ACC112 (cell line): Measurements from ENCODE around the gene ELK3.
A peak's percentile ranks its signal among the peaks of the same experiment; 100 is the strongest.

ENCODE experiments used
- H2AFZ ChIP-seq: fragments of 200-600 bp; sonication (generic); one replicate; pipeline ENCODE4 v1.6.0; 2017; ENCODE audit warnings: antibody characterized with exemption, low read length; ENCODE audit not compliant: unreplicated experiment
- H3K27ac ChIP-seq: fragments of 200-600 bp; sonication (generic); 2 replicates; pipeline ENCODE4 v1.5.1; 2014; ENCODE audit warnings: low read depth, mild to moderate bottlenecking, antibody characterized with exemption, low read length, moderate library complexity
- H3K27me3 ChIP-seq: fragments of 200-600 bp; sonication (generic); 2 replicates; pipeline ENCODE4 v1.6.1; 2014; ENCODE audit warnings: mild to moderate bottlenecking, antibody characterized with exemption, low read length, moderate library complexity, mixed read lengths; ENCODE audit not compliant: insufficient read depth
- H3K36me3 ChIP-seq: fragments of 200-600 bp; sonication (generic); 2 replicates; pipeline ENCODE4 v1.6.1; 2016; ENCODE audit warnings: mild to moderate bottlenecking, antibody characterized with exemption, low read length, moderate library complexity, mixed read lengths; ENCODE audit not compliant: insufficient read depth
- H3K4me1 ChIP-seq: fragments of 200-600 bp; sonication (generic); one replicate; pipeline ENCODE4 v1.6.1; 2016; ENCODE audit warnings: low read length, mixed read lengths; ENCODE audit not compliant: insufficient read depth, unreplicated experiment, control insufficient read depth
- H3K4me3 ChIP-seq: fragments of 200-600 bp; sonication (generic); 2 replicates; pipeline ENCODE4 v1.5.1; 2014; ENCODE audit warnings: mild to moderate bottlenecking, low read depth, low read length
- H3K79me2 ChIP-seq: fragments of 200-600 bp; sonication (generic); one replicate; pipeline ENCODE4 v1.6.0; 2016; ENCODE audit warnings: low read length; ENCODE audit not compliant: control insufficient read depth, unreplicated experiment, insufficient read depth

Gene ELK3

DNA sequence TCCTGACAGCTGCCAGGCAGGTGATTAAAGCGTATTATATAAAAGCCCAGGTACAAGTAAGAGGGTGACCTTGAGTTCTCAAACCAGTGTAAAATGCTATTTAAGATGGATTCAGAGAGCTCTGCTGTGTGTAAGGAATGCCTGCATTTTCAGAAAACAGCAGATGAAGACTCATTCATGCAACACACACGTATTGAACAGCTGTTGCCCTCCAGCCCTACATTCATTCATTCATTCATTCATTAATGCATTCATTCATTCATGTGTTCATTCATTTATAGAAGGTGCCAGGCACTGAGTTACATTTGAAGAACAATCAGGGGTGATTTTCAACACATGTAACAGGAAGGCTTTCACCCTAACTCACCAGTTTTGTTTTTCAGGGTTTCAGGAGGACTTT, 27.4 kb upstream of the ELK3 start:
- no peak overlapping the region for H3K4me3 ChIP-seq
- no peaks in the 10 kb centered on the region for H3K79me2 ChIP-seq

DNA sequence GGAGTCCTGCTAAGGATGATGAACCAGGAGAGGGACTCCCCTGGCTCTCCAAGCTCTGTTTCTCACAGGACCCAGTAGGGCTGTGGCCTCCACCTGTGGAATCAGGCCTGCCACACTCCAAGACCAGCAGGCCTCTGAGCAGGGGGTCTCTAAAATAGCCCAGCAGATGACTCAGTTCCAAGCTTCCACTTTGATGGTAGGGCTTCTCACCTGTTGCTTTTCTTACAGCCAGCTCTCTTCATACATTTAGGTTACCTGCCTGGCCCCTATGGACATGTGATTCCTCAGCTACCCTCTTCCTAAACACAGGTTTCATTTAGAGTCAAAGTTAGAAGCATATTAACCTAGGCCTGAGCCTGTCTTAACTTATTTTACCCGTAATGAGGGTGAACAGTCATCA, 26.7 kb upstream of the ELK3 start:
- Histone ChIP-seq H3K79me2 (no peaks in the 10 kb centered on the region), H3K27ac (no peak overlapping the region), H3K4me3 (no peak overlapping the region), H3K36me3 (no peaks in the 10 kb centered on the region), H3K4me1 (no peaks in the 10 kb centered on the region), H3K27me3 (no peaks in the 10 kb centered on the region), H2AFZ (no peak overlapping the region)

More for the DNA sequence above, 27.4 kb upstream of the ELK3 start:
- Histone ChIP-seq H3K27ac (no peak overlapping the region), H3K36me3 (no peaks in the 10 kb centered on the region), H3K4me1 (no peaks in the 10 kb centered on the region), H3K27me3 (no peaks in the 10 kb centered on the region), H2AFZ (no peak overlapping the region)

DNA sequence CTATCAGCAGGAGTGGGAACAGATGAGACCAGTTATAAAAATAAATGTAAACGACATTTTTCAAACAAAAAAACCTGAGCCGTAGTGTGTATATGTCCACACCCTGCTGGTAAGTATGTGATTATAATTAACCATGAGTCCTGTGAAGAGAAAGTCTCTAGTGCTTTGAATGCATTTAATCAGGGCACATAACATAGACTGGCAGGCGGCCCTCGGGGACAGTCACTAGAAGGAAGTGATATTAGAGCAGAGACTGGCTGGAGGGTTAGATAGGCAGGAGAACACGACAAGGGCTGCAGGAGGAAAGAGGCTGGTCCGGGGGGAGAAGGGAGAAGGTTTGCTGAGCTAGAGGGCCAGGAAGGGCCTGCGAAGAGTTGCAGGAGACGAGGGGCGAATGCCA, 23.8 kb upstream of the ELK3 start:
- Histone ChIP-seq H3K79me2 (no peaks in the 10 kb centered on the region), H3K36me3 (no peaks in the 10 kb centered on the region), H3K27ac (no peak overlapping the region), H3K4me1 (no peaks in the 10 kb centered on the region), H2AFZ (no peak overlapping the region), H3K27me3 (no peaks in the 10 kb centered on the region), H3K4me3 (no peak overlapping the region)

- no peaks in the 10 kb centered on the region for H3K36me3 ChIP-seq
- no peaks in the 10 kb centered on the region for H3K79me2 ChIP-seq
- H3K27ac ChIP-seq = no peak overlapping the region
- H3K4me1 ChIP-seq = no peaks in the 10 kb centered on the region
- H2AFZ ChIP-seq = no peak overlapping the region
- no peaks in the 10 kb centered on the region for H3K27me3 ChIP-seq
- no peak overlapping the region for H3K4me3 ChIP-seq
Observed at GRCh38 chr12:96170762-96171161, 23.4 kb upstream of the ELK3 start.

DNA sequence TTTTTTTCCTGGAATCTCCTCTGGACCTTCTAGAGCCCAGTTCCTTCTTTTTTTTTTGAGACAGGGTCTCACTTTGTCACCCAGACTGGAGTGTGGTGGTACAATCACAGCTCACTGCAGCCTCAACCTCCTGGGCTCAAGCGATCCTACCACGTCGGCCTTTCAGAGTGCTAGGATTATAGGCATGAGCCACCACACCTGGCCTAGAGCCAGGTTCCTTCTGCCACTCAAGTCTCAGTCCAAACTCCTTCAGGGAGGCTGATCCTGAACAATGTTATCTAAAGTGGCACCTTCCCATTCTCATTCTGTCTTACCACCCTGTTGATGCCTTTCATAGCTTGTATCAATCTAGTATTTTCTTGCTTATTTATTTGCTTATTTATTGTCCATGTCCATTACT, 22.3 kb upstream of the ELK3 start:
- Histone ChIP-seq H3K4me3 (no peak overlapping the region), H3K27me3 (no peaks in the 10 kb centered on the region), H3K27ac (no peak overlapping the region), H3K79me2 (no peaks in the 10 kb centered on the region), H3K4me1 (peaks cover 5% of the 10 kb centered on the region), H2AFZ (no peak overlapping the region), H3K36me3 (no peaks in the 10 kb centered on the region; the same call in 1 of the 2 replicates)

DNA sequence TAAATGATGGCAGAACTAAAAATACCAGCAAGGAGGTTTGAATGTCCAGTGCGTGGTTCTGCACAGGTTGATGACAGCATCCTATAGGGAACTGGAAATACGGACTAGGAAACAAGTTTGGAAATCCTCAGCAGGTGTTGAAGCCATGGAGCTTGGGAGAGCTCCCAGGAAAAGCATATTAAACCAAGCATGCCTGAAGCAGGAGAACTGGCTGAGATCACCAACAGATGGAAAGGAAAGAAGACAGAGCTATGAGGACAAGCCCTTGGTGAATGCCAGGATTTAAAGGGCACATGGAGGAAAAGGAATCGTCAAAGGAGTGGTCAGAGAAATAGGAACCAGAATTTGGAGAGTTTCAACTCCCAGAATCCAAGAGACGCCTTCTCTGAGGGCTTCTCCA, 21.2 kb upstream of the ELK3 start:
- no peak overlapping the region for H2AFZ ChIP-seq
- H3K4me3 ChIP-seq = no peak overlapping the region
- H3K27me3 ChIP-seq = no peaks in the 10 kb centered on the region
- no peaks in the 10 kb centered on the region for H3K79me2 ChIP-seq
- H3K27ac ChIP-seq = no peak overlapping the region
- H3K4me1 ChIP-seq = peaks cover 13% of the 10 kb centered on the region
- no peaks in the 10 kb centered on the region; the same call in 1 of the 2 replicates for H3K36me3 ChIP-seq

DNA sequence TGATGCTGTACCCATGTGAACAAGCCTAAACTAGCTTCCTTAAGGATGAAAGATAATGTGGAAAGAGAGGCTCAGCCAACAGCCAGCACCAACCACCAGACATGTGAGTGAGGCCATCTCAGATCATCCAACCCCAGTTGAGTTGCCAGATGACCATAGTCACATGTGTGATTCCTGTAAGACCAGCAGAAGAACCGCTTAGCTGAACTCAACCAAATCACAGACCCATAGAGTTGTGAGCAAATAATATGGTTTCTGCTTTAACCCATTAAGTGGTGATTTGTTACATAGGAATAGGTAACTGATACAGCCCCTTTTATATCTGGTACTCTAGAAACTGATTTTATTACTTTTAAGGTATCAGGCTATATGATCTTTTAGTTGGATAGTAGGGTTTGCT, 17.6 kb upstream of the ELK3 start:
- Histone ChIP-seq H3K4me3 (no peak overlapping the region), H3K4me1 (peaks cover 13% of the 10 kb centered on the region), H3K27ac (peak overlapping the region; percentile 73), H2AFZ (peak overlapping the region; percentile 21), H3K27me3 (no peaks in the 10 kb centered on the region), H3K79me2 (no peaks in the 10 kb centered on the region), H3K36me3 (no peaks in the 10 kb centered on the region; the same call in 1 of the 2 replicates)

DNA sequence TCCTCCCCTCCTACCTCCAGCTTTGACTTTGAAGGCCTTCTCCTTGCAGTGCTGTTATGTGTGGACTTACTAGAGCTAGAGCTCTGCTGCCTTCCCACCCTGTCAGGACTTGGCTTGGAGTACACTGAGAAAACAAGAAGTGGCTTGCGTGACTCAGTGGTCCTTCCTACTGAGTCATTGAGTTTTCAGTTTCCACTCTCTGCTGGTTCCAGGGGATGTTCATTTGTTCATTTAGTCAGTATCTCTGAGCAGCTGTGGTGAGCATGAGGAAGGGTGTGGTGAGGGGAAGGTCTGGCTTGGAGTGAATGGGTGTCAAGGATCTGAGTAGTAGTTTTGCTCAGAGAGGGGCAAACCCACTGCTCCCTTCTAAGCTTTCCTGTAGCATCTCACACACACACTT, 17.2 kb upstream of the ELK3 start:
- peak overlapping the region; percentile 73 for H3K27ac ChIP-seq
- H3K4me1 ChIP-seq = peaks cover 13% of the 10 kb centered on the region

DNA sequence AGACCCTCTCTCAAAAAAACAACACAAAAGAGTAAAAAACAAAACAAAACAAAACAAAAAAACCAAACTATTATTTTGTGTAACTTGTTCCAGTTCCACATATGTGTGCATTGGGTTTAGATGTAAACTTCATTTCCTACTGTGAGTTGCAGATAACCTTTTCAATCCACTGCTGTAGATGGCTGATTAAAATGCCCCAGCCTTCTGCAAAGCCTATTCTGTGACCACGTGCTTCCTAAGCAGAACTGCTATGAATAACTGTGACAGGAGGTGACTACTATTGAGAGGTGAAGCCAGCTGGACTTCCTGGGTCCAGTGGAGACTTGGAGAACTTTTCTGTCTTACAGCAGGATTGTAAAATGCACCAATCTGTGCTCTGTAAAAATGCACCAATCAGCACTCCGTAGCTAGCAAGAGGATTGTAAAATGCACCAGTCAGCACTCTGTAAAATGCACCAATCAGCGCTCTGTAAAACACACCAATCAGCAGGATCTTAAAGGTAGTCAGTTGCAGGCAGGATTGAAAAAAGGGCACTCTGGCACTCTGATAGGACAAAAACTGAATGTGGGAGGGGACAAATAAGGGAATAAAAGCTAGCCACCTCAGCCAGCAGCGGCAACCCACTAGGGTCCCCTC, 10.3 kb upstream of the ELK3 start:
- Histone ChIP-seq H3K4me1 (peaks cover 4% of the 10 kb centered on the region), H2AFZ (no peak overlapping the region), H3K27ac (no peak overlapping the region), H3K27me3 (no peaks in the 10 kb centered on the region), H3K4me3 (no peak overlapping the region), H3K36me3 (no peaks in the 10 kb centered on the region), H3K79me2 (no peaks in the 10 kb centered on the region)

More for the DNA sequence above, 17.2 kb upstream of the ELK3 start:
- Histone ChIP-seq H3K36me3 (no peaks in the 10 kb centered on the region; the same call in 1 of the 2 replicates), H3K79me2 (no peaks in the 10 kb centered on the region), H3K4me3 (no peak overlapping the region), H3K27me3 (no peaks in the 10 kb centered on the region), H2AFZ (peak overlapping the region; percentile 21)

GRCh38 chr12:96185914-96186313, 8.3 kb upstream of the ELK3 start:
- Histone ChIP-seq H3K4me3 (no peak overlapping the region), H3K4me1 (peaks cover 4% of the 10 kb centered on the region), H3K27ac (no peak overlapping the region), H3K27me3 (no peaks in the 10 kb centered on the region), H2AFZ (no peak overlapping the region), H3K79me2 (no peaks in the 10 kb centered on the region), H3K36me3 (no peaks in the 10 kb centered on the region)

DNA sequence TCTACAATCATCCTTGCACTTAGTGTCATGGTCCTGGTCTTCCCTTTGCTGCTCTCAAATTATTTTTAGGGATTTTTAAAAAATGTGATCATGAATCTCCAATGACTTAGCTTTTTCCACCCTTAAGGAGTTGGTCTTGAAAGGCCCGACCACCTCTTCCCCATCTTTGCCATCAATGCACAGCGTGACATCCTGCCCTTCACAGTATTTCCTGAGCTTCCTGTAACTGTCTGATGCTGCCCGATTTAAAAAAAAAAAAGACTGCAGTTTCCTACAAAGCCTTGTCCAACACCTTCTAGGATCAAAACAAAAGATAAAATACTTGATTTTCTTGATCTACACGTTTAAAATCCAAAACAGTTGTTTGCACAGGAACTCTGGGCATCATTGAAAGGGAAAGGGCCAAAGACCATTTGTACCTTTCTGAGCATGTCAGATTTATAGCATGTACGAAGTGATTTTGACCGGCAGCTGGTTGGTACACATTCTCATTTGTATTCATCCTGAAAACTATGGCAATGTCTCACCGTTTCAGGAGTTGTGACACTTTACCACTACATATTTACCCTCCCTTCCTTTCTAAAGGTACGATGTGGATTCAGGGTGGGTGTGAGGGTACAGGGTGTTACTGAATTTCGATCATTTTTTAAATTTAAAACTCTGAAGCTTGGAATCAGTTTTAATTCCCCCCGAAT, 7.4 kb upstream of the ELK3 start:
- Histone ChIP-seq H2AFZ (no peak overlapping the region), H3K27ac (no peak overlapping the region), H3K36me3 (no peaks in the 10 kb centered on the region), H3K27me3 (no peaks in the 10 kb centered on the region), H3K79me2 (no peaks in the 10 kb centered on the region), H3K4me3 (no peak overlapping the region), H3K4me1 (peaks cover 4% of the 10 kb centered on the region)
